HG03196 (cell line): Measurements from ENCODE around the gene DDX3X.
A peak's percentile ranks its signal among the peaks of the same experiment; 100 is the strongest.
"Not testable (repeated sequence)": the region's sequence is repeated elsewhere in the genome, so short reads cannot be mapped to it uniquely, and the experiment has no call there.

Source experiments
- ATAC-seq: cut with Tn5 transposase; IDR thresholded peaks from one replicate; pipeline ENCODE4 v1.9.1; 2021; ENCODE audit not compliant: unreplicated experiment

The DDX3X gene

GRCh38 chrX:41333744-41334362, at the start of gene DDX3X:
DDX3X (plus strand) TSS chrX:41334162; CDS start chrX:41334253, 91 bp downstream.
- peak; percentile 49 for ATAC-seq

GRCh38 chrX:41285928-41286327, 48.0 kb upstream of the DDX3X start:
- not testable (repeated sequence) for ATAC-seq

GRCh38 chrX:41288641-41289040, 45.3 kb upstream of the DDX3X start:
- ATAC-seq = no peak

DNA sequence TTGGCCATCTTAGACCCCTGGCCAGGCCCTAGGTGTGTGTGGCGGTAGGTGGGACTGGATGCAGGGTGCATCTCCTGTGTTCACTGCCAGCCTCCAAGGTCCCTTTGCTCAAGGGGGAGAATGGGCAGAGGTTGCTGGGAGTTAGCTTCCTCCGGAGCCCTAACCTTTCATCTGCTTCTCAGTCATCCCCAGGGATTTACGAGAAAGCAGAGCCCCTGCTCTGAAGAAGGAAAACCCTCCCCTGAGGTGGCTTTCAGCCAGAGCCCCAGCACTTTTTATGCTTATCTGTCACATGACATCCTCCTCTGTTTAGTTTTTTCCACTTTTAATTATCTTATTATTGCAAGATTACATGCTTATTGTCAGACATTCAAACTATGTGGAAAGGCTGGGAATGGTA, 44.9 kb upstream of the DDX3X start:
- no peak for ATAC-seq

GRCh38 chrX:41291309-41291708, 42.7 kb upstream of the DDX3X start:
- no peak for ATAC-seq

DNA sequence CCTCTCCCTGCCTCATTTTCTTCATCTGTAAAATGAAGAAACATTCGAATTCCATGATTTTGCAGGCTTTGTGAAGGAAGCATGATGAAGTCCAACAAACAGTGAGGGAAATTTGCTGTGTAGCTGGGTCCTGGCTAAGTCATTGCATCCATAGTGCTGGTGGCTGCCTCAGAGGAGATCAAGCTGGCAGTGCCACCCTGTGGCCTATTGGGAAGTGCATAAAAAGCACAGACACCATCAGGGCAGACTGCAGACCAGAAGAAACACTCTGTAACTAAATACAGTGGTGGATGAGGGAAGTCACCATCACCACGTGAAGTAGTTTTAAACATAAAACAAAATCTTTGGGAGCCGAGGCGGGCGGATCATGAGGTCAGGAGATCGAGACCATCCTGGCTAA, 40.7 kb upstream of the DDX3X start:
- no peak for ATAC-seq

GRCh38 chrX:41300758-41301437, 33.1 kb upstream of the DDX3X start:
- no peak for ATAC-seq

- no peak for ATAC-seq
These were observed 32.5 kb upstream of the DDX3X start for GRCh38 chrX:41301438-41301824.

DNA sequence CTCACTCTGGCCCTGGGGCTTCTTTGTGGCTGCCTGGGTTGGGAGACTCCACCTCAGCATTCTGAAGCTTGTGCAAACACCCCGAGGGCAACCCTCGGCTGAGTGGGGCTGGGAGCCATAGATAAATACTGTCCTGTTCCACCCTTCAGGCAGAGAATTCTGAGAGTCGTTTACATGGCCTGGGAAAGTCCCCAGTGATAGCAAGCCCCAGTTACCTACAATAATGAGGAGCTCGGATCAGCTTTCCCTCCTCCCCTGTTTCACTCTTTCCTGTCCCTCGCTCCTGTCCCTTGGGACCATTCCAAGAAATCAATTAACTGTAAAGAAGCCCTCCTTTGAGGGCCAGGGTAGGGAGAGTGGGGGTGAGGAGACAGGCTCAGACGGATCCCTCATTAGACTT, 31.6 kb upstream of the DDX3X start:
- ATAC-seq = no peak

GRCh38 chrX:41303013-41303412, 30.9 kb upstream of the DDX3X start:
- ATAC-seq = no peak

DNA sequence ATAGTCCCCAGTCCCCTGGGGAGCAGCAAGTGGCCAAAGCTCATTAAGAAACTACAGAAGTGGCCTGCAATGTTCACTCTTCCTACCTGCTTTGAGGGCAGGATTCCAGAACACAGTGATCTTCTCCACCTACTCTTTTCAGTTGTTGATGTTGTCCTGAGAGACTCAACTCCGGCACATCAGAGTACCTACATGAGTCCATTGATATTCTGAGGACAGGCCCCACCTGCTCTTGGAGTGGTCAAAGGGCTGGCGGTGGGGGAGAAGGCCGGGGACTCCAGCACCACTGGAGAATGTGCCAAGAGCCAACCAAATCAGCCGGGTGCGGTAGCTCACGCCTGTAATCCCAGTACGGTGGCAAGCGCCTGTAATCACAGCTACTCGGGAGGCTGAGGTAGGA, 29.8 kb upstream of the DDX3X start:
- ATAC-seq = no peak

DNA sequence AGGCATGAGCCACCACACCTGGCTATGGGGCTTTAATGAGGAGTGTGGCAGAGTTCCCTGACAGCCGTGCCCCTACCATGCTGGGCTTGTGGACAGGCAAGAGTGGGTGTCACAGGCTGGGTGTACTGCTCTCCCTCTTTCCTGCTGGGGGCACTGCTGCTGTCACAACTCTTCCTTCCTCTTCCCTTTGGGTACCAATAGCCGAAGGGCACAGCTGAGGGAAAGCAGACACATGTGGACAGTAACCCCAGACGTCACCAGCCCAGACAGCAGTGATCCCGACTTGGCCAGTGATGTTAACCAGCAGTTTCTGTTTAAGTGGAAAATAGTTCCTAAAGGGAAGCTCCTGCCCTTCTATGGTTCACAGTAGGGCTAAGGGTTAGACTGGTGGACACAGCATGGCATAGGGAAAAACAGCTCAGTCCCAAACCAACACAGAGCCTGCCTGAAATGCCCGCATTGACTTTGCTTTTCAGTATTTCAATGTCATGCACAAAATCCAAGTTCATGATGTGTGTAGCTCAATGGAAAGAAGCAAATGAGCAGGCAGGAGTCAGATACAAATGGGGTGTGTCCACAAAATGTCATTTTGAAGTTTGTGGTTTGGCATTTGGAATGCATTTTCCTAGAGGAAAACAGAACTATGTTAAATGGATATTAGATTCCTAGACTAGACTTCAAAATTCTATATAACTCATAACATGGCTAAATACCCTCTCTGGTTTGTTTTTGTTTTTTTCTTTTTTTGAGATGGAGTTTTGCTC, 24.9 kb upstream of the DDX3X start:
- no peak for ATAC-seq

GRCh38 chrX:41312786-41313185, 21.2 kb upstream of the DDX3X start:
- ATAC-seq = no peak

DNA sequence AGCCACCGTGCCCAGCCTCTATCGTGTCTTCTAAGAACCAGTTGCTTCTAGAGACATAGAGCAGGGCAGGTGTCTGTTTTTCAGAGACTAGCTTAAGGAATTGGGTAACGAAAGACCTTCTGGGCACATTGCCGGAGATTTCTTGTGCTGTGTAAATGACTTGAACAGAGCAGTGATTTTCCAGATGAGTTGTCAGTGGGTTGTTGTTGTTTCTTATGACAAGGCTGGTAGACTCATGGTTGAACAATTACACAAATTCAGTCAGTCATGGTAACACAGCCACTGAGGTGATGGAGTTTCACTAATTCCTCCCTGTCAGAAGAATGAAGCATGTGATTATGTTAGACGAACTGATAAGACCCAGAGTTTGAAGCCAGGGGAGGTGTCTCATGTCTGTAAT, 20.5 kb upstream of the DDX3X start:
- no peak for ATAC-seq

DNA sequence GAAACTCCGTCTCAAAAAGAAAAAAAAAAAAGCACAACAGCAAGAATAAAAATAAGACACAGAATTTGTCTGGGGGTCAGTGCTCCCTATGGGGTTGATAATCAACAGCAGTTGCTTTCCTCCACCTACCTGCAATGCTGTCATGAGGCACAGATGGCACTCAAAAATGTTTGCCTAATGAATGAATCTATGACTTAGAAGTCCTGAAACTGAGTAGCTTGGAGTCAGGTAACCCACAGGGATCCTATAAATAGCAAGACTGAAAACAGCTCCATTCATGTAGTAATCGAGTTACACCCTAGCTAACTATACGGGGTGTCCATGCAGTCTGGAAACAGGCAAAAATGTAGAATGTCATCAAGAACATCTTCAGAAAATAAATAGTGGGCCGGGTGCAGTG, 19.8 kb upstream of the DDX3X start:
- ATAC-seq = no peak

DNA sequence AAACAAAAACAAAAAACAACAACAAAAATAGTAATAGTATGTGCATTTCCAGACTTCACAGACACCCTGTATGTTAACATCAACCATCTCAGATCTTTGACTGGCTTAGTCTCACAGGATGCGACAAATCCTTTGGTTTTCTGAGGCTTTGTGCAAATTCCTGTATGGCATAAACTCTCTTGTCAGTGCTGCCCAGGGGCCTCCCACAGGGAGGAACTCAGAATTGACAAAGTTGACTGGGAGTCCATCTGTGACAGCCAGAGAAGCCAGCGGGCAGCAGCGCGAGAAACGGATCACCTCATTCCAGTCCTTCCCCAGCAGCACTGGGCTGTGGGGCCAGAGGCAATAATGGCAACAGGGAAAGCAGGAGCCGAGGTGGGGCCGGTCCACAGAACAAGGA, 19.1 kb upstream of the DDX3X start:
- no peak for ATAC-seq

DNA sequence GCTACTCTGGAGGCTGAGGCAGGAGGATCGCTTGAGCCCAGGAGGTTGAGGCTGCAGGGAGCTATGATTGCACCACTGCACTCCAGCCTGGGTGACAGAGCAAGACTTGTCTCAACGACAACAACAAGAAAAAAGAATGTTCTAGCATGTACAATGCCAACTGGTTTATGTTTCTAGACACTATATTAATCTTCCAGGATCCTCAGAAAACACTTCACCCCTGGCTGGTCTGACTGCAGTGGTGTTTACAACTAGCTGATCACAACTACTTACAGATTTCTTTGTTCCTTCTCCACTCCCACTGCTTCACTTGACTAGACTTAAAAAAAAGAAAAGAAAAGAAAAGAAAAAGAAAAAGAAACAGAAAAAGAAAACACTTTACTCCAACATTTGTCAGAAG, 17.7 kb upstream of the DDX3X start:
- not testable (repeated sequence) for ATAC-seq

GRCh38 chrX:41317477-41318208, 16.3 kb upstream of the DDX3X start:
- no peak for ATAC-seq

DNA sequence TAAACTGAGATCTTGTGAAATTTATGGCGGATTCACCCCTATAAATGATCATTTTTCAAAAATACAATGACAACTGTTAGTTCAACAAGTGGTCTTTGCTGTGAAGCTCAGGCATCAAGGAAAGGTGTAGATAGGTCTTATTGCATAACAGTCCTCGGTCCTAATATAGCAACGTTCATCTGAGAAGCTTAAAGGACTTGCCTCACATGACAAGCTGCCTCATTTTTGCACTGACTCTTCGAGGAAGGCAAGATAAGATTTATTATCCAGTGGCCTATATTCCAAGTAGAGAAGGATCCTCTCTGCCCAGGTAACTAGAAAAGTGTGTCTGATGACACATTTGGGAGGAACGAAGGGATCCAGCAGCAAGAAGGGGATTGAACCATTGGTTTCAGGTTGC, 13.6 kb upstream of the DDX3X start:
- ATAC-seq = no peak

- ATAC-seq = no peak
These were observed 10.9 kb upstream of the DDX3X start for GRCh38 chrX:41322821-41323603.

GRCh38 chrX:41326431-41326830, 7.5 kb upstream of the DDX3X start:
- no peak for ATAC-seq
